Kidney (tissue), 14 donors: ENCODE measurements around the gene APP. TPM values are rescaled to one million over a fixed set of nuclear protein-coding genes. Genes with fewer than 3 reads are reported as not detected.

Experiments used
- DNase-seq, 5 donors: peaks; one replicate each; pipeline ENCODE4 v3.0.0-alpha.2; 2013 to 2020
- FAIRE-seq: peaks from 2 replicates; lab custom pipeline; 2012; peaks lifted over from hg19 to GRCh38; lab: Jason Lieb, UNC
- H3K27ac ChIP-seq, 2 donors: one replicate each; pipeline ENCODE4 v1.7.0; 2013; ENCODE audit warnings: low read depth in 2 of 2, low read length in 2 of 2, inconsistent platforms in 1 of 2
- H3K27me3 ChIP-seq: one replicate; pipeline ENCODE4 v1.7.1; 2013; ENCODE audit warnings: low read length, inconsistent platforms; ENCODE audit not compliant: control insufficient read depth, insufficient read depth
- H3K36me3 ChIP-seq, 3 donors: one replicate each; pipeline versions ENCODE4 v1.7.0 to v1.7.1; 2013; ENCODE audit warnings: low read length in 3 of 3, control low read depth in 1 of 3, inconsistent platforms in 1 of 3; ENCODE audit not compliant: insufficient read depth in 3 of 3, control insufficient read depth in 2 of 3
- H3K4me1 ChIP-seq, 3 donors: one replicate each; pipeline versions ENCODE4 v1.7.0 to v1.7.1; 2013; ENCODE audit warnings: low read length in 3 of 3, inconsistent platforms in 1 of 3, low read depth in 1 of 3; ENCODE audit not compliant: control insufficient read depth in 2 of 3, insufficient read depth in 2 of 3
- H3K4me3 ChIP-seq, 3 donors: one replicate each; pipeline versions ENCODE4 v1.7.0 to v1.8.1; 2013; ENCODE audit warnings: low read length in 3 of 3, control low read depth in 1 of 3, inconsistent platforms in 1 of 3
- H3K9ac ChIP-seq, 3 donors: one replicate each; pipeline versions ENCODE4 v1.7.0 to v1.7.1; 2013; ENCODE audit warnings: low read length in 3 of 3, control low read depth in 1 of 3, inconsistent platforms in 1 of 3
- H3K9me3 ChIP-seq, 3 donors: one replicate each; pipeline versions ENCODE4 v1.7.0 to v1.7.1; 2013; ENCODE audit warnings: low read length in 3 of 3, control low read depth in 1 of 3, inconsistent platforms in 1 of 3; ENCODE audit not compliant: control insufficient read depth in 2 of 3, insufficient read depth in 1 of 3
- intact Hi-C: fragments of 100-400 bp; cut with DNase I; formaldehyde crosslinking; loops from one replicate; pipeline ENCODE4 v1.11.1; 2022
- polyA plus RNA-seq: library from polyadenylated mRNA; stranded (reverse); fragments of 350-450 nt; fragmentation: Illumina TruSeq; extraction: RNeasy Lipid Tissue Mini Kit (QIAGEN cat#74804); gene quantifications from one replicate; pipeline ENCODE4 v1.2.3, GENCODE V29; 2014; ENCODE audit warnings: low read depth, low replicate concordance; ENCODE audit not compliant: insufficient read depth
- total RNA-seq: library from RNA; stranded (reverse); fragmentation: NEBNext Ultra II Directional; extraction: Animal tissue kit (Norgen Biotek cat#: 25700); gene quantifications from one replicate; pipeline ENCODE4 v1.2.1, GENCODE V29; 2021
- TF ChIP-seq, protein P1 (sequence below): IDR thresholded peaks from 3 replicates; pipeline ENCODE4 v1.5.1; 2012; ENCODE audit warnings: mild to moderate bottlenecking, moderate library complexity, borderline replicate concordance; ENCODE audit not compliant: insufficient read depth; ENCODE audit errors: extremely low read depth
- donor health status: control.
- donor health status: control.
- donor health status: control.
- donor health status: control.
- donor health status: control.
- donor health status: DM: yes; HTN: yes; CAD: no.
- donor health status: Normal renal cell carcinoma (clear cell type).

APP gene
- total and polyA plus RNA-seq, 2 donors from 2014 or later = 472 to 1,303 TPM

DNA sequence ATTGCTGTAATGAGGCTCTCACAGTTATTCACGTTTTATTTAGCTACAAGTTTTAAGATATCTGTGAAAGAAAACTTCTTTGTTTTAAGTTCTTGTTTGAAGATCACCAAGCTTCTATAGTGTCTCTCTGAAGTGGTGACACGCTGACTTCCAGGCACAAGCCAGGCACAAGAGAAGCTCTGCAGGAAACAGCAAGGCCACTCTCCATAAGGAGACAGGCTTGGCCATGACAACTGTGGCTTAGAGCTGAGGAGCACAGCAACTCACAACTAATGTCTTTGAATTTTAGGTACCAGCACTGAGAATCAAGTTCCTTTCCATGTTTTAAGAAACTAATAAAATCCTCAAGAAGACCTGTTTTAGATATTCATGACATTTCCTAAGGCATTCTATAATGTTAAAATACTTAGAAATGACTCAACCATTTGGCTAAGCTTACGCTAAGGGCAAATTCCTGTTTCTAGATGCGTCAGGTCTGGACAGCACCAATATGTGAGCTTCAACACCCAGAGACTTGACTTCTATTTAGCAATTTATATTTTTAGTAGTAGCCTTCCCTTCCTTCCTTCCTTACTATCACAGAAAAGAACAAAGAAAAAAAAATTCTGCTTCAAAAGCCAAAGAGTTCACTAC is 40.2 kb downstream of the APP start:
- no peaks in the 10 kb centered on the region for H3K36me3 ChIP-seq
- FAIRE-seq = no peak
- DNase-seq = no peak
- no peaks in the 10 kb centered on the region for H3K9me3 ChIP-seq
- TF ChIP-seq, protein P1, sequence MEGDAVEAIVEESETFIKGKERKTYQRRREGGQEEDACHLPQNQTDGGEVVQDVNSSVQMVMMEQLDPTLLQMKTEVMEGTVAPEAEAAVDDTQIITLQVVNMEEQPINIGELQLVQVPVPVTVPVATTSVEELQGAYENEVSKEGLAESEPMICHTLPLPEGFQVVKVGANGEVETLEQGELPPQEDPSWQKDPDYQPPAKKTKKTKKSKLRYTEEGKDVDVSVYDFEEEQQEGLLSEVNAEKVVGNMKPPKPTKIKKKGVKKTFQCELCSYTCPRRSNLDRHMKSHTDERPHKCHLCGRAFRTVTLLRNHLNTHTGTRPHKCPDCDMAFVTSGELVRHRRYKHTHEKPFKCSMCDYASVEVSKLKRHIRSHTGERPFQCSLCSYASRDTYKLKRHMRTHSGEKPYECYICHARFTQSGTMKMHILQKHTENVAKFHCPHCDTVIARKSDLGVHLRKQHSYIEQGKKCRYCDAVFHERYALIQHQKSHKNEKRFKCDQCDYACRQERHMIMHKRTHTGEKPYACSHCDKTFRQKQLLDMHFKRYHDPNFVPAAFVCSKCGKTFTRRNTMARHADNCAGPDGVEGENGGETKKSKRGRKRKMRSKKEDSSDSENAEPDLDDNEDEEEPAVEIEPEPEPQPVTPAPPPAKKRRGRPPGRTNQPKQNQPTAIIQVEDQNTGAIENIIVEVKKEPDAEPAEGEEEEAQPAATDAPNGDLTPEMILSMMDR = no peak
- H3K4me3 ChIP-seq = no peak overlapping the region
- intact Hi-C loops = no loop called here
- peaks cover 4 to 23% (median 10%) of the 10 kb centered on the region in 3 donors for H3K4me1 ChIP-seq
- H3K27me3 ChIP-seq = no peaks in the 10 kb centered on the region
- no peak overlapping the region for H3K9ac ChIP-seq
- H3K27ac ChIP-seq = no peak overlapping the region

DNA sequence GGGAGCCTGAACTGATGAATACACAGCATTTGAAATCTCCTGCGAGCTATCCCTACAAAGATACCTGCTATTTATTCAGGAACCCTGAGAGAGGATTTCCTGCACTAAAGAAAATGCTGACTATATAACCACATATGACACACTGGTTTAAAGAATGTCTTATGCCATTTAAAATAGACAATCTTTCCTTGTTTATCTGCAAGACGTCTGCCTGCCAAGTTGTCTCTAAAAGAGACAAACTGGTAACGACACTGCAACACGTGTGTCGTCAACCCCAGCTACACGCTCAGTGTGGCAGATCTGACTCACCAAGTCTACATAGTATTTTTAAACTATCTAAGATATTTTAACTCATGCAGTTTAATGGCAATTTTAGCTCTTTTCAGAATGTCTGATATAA is 42.7 kb downstream of the APP start:
- no peak for FAIRE-seq
- Histone ChIP-seq H3K9ac (no peak overlapping the region), H3K9me3 (no peaks in the 10 kb centered on the region), H3K4me1 (peaks cover 9 to 36% (median 16%) of the 10 kb centered on the region in 3 donors), H3K4me3 (no peak overlapping the region), H3K27me3 (no peaks in the 10 kb centered on the region), H3K36me3 (no peaks in the 10 kb centered on the region), H3K27ac (no peak overlapping the region)
- no peak for DNase-seq
- TF ChIP-seq, protein P1 = no peak
- intact Hi-C loops = no loop called here

DNA sequence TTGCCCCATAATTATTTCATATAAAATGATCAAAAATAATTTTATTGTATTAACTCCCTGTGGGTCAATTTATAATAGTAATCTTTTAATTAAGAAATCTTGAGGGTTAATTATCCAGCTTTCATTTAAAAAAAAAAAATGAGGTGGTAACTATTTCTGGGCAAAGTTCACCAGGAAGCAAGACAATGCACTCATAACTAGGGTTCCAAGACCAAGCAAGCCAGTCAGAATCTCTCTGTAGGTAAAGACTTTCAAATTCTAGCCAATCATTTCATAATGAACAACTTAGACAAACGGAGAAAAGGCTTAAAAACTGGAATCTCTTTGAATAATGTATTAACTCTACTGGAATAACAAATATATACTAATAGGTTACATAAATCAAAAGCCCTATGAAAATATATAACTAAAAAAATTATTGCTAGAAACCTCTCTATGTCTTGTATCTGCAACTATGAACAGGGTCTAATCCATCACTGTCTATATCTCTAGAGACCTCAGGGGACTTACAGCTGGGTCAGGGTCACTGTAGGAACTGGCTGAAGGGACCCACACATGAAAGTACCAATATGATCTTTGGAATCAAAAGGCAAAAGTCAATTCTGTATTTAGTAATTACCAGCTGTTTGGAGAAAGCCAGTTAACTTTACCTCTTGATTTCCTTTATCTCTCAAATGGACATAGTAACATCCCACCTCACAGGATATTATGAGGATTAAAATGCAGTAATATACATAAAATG is 43.3 kb downstream of the APP start:
- TF ChIP-seq, protein P1 = no peak
- Histone ChIP-seq H3K4me1 (peaks cover 9 to 36% (median 16%) of the 10 kb centered on the region in 3 donors), H3K36me3 (no peaks in the 10 kb centered on the region), H3K27me3 (no peaks in the 10 kb centered on the region), H3K9ac (no peak overlapping the region), H3K9me3 (no peaks in the 10 kb centered on the region), H3K4me3 (no peak overlapping the region), H3K27ac (no peak overlapping the region)
- FAIRE-seq (no peak), DNase-seq (no peak)
- intact Hi-C loops = no loop called here
